Kidney tubule cell (primary cell): Measurements from ENCODE around the gene NKTR.
"Not testable (repeated sequence)": the region's sequence is repeated elsewhere in the genome, so short reads cannot be mapped to it uniquely, and the experiment has no call there.

Experiments
- DNase-seq: peaks from one replicate; pipeline ENCODE4 v3.0.0-alpha.2; 2018; ENCODE audit warnings: low spot score

Gene NKTR

GRCh38 chr3:42600111-42600957 lies at the start of gene NKTR:
Gene NKTR, plus strand, starts transcription at chr3:42600686. Its CDS starts 321 bp downstream, at chr3:42601007.
- peak; percentile 99 for DNase-seq

GRCh38 chr3:42552830-42553229 lies 47.7 kb upstream of the NKTR start:
- DNase-seq = no peak

GRCh38 chr3:42556089-42556632 lies 44.3 kb upstream of the NKTR start:
- no peak for DNase-seq

- not testable (repeated sequence) for DNase-seq
Measured at GRCh38 chr3:42556817-42557216, 43.7 kb upstream of the NKTR start.

DNA sequence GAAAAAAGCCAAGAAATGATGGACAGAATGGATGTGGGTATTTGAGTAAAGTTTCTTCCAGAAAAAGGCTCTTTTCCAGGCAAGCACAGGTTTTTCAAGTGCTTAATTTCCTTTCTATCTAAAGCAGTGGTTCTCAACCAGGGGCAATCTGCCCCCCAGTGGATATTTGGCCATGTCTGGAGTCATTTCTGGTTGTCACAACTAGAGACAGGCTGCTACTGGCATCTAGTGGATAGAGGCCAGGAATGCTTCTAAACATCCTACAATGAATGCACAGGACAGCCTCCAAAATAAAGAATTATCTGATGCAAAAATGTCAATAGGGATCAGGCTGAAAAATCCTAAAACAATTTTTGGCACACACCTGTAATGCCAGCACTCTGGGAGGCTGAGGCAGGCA lies 42.6 kb upstream of the NKTR start:
- no peak for DNase-seq

- DNase-seq = no peak
Measured at GRCh38 chr3:42562047-42562907, 38.2 kb upstream of the NKTR start.

DNA sequence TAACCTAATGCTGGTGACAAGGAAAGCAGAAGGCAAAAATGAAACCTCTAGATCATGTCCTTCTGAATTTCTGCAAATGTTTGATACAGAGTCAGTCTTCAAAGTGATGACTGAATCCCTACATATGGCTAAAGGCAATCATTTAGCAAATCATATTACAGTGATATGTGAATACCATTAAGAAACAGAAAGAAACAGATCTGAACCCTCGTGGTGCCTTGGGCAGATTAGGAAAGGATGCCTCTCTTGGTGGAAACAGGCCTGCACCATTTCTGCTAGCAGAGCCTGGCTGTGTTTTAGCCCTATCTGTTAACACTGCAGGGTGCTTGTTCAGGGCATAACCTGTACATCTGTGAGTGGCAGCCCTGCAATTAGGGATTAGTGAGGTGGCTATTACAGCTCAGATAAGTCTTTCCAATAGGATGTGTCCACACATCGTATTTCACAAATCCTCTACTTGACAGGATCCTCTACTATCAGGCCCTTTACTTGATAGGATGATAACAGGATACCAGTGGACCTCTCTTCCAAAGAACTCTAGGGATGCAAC lies 30.8 kb upstream of the NKTR start:
- no peak for DNase-seq

DNA sequence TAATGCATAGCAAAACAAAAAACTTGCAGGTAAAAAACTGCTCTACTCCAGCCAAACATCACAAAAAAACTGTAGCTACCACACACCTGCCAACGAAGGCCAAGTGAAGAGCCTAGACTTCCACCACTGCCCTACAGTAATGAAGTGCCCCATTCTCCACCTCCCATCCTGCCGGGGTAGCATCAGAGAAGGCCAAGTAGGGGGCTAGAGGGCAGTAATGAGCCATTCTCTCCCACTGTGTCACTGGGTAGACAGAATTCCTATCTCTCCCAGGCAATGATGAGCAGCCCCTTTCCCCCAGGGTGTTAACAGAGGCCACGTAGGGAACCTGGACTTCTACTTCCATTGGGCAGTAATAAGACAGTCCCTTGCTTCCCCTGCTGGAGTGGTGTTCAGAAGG lies 28.2 kb upstream of the NKTR start:
- peak; percentile 51 for DNase-seq

GRCh38 chr3:42575137-42575741 lies 25.2 kb upstream of the NKTR start:
- no peak for DNase-seq

DNA sequence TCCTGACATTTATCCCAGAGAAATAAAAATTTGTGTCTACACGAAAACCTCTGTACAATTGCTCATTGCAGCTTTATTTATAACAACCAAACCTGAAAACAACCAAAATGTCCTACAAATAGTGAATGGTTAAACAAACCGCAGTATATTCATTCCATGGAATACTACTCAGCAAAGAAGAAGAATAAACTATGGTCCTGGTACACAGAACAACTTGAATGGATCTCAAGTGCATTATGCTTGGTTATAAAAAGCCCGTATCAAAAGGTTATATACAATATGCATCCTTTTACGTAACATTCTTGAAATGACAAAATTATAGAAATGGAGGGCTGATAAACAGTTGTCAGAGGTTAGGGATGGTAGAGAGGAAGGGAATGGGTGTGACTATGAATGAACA lies 22.4 kb upstream of the NKTR start:
- DNase-seq = no peak

DNA sequence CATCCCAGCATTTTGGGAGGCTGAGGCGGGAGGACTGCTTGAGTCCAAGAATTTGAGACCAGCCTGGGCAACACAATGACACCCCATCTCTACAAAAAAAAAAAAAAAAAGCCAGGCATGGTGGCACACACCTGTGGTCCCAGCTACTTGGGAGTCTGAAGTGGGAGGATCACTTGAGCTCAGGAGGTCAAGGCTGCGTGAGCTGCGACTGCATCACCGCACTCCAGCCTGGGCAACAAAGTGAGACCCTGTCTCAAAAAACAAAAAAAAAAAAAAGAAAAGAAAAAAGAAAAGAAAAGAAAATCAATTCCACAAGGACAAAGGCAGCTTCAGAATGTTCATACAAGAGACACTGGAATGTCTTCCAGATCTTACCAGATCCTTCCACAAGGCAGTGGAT lies 21.1 kb upstream of the NKTR start:
- DNase-seq = not testable (repeated sequence)

GRCh38 chr3:42581400-42581708 lies 19.1 kb upstream of the NKTR start:
- DNase-seq = no peak

DNA sequence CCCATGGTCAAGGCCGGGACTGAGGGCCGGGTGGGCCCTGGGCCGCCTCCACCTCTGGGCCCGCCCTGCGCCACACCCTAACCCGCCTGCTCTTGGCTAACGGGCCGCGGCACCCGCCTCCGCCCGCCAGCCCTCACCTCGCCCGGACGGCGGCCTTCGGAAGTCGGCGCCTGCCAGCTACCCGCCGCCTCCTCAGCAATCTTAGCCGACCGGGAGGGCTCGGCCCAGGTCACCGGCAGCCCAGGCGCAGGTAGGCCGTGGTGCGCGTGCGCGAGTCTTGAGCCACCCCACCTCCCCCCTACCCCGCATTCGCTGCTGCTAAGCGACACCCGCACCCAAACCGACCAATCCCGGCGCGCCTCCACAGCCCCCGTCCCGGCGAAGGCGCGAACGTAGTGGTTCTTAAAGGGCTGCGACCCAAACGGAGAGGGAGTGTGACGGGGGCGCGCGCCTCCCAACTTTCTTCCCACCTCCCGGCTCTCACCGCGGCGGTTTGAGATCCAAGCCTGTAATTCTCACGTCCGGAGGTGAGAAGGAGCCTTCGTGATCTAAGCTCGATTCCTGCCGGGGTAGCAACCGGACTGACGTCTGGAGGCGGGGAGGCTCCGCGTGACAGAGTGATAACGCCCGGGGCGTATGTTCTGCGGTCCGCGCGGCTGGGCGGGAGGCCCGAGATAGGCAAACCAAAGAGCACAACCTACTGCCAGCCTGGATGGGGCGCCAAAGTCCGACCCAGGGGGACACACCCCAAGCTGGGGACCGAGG lies 18.6 kb upstream of the NKTR start, which contains the start of gene SEC22C:
SEC22C (minus strand) TSS at position 259 of the 765 bp plus-strand sequence. CDS start 12,921 bp downstream, outside the sequence.
- DNase-seq = peak; percentile 95

DNA sequence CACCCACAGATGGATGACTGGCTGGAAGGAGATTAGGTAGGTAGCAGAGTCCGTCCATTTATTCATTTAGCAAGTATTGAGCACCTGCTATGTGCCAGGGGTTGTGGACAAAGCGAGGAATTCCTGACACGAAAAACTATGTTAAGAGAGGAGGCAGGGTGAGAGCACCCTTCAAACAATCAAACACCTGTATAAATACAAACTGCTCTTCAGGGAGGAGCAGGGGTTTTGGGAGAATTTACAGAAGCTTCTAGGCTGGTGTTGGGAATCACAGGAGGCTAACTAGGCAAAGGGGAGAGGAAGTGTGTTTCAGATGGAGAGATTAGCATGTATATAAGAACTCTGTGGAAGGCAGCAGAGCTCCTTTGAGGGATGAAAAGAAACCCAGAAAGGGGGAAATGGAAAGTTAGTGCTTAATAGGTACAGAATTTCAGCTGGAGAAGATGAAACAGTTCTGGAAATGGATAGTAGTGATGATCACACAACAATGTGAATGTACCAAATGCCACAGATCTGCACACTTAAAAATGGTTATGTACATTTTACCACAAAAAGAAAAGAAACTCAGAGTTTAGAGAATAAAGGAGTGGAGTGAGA lies 17.9 kb upstream of the NKTR start:
- no peak for DNase-seq

- no peak for DNase-seq
Measured at GRCh38 chr3:42588625-42589024, 11.9 kb upstream of the NKTR start.

GRCh38 chr3:42589382-42590109 lies 10.9 kb upstream of the NKTR start:
- DNase-seq = no peak

- peak; percentile 58 for DNase-seq
Measured at GRCh38 chr3:42590989-42591756, 9.3 kb upstream of the NKTR start.

DNA sequence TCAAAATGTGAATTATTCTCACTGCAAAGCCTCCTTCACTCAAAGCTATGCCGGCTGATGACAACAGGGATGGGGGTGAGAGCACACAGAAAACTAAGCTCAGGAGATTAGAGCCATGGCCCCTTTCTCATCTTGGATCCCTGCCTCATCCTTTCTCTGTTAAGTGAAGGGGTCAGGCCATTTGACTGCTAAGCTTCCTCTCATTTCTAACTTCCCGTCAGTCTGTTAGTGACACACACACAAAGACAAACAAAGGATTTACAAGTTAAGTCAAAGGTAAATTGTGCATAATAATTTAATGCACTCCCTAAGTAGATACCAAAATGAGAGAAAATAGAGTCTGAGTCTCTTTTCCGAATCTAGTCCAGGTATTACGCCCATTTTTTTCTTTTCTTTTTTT lies 8.7 kb upstream of the NKTR start:
- DNase-seq = no peak

- DNase-seq = no peak
Measured at GRCh38 chr3:42593635-42594034, 6.9 kb upstream of the NKTR start.
